K562 treated with DMSO at 1 percent for 4 hours (cell line): ENCODE data around the gene COMMD8. TPM values are rescaled to one million over a fixed set of nuclear protein-coding genes. Genes with fewer than 3 reads are reported as not detected.

Experiments used
- total RNA-seq: library from RNA; unstranded; fragments of 300-600 nt; gene quantifications from 2 replicates; pipeline ENCODE4 v1.2.3, GENCODE V29; 2022; ENCODE audit not compliant: insufficient read depth

COMMD8 gene
- total RNA-seq = 6.9 and 11.7 TPM in 2 replicates

GRCh38 chr4:47463235-47463956, at the start of gene COMMD8:
COMMD8 (minus strand) TSS chr4:47463702; CDS start chr4:47463651, 51 bp downstream.

GRCh38 chr4:47485047-47485692, 21.7 kb upstream of the COMMD8 start, which contains the start of gene ATP10D:
ATP10D (plus strand) TSS chr4:47485275; CDS start chr4:47512541, 27,266 bp downstream.

Other genes with a start within 250 kb of the COMMD8 start
- gene ATP10D, start 21.6 kb upstream of the COMMD8 start, total RNA-seq = 1.2 TPM in 1 of 2 replicates, not detected in the other